ENCODE measurements around the gene RPS6KB2. TPM values are rescaled to one million over a fixed set of nuclear protein-coding genes. Genes with fewer than 3 reads are reported as not detected.
A peak's percentile ranks its signal among the peaks of the same experiment; 100 is the strongest.

The RPS6KB2 gene
- total and polyA plus RNA-seq, 12 donors, result 36.6 to 111 (median 50.0) TPM

DNA sequence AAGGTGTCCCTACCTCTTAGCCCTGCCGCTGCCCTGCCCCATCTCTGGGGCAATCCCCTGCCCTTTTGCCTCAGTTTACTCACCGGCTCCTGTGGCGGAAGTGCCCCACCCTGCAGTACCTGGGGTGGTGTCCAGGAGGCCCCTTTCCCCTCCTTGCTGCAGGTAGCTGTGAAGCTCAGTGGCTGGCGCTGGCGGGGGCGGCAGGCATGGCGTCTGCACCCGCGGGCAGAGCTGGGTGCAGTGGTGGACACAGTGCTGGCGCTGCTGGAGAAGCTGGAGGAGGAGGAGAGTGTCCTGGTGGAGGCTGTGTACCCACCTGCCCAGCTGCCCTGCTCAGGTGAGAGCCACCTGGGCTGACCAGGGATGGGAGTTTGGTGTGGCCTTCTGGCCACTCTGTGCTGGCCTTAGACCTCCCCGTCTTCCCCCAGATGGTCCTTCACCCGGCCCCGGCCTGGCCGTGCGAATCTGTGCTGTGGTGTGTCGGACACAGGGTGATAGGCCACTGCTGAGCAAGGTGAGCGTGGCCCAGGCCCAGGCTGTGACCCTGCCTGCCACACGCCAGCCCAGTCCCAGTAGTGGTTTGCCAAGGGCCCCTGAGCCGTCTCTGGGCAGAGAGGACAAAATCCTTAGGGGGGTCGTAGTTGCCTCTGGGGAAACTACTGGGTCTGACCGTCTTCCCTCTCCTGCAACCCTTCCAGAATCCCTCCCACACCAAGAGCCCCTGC lies 8.8 kb upstream of the RPS6KB2 start:
- H3K27ac ChIP-seq, result no peak overlapping the region
- TF ChIP-seq CTCF (IDR thresholded peaks at IDR 0.05) (no peak), POLR2A (IDR thresholded peaks at IDR 0.05) (no peak)
- WGBS, 4 donors, result 87 to 93% (median 92%) methylated on average over 6 to 21 of the region's 21 CpGs
- H3K9me3 ChIP-seq (replicated peaks in 1 of 3), result no peaks in the 10 kb centered on the region
- intact Hi-C loops (cut with DNase I), result no loop called here
- H3K4me1 ChIP-seq (replicated peaks in 1 of 2), result peaks cover 10 to 12% of the 10 kb centered on the region in 2 donors
- no peak for DNase-seq
- H3K4me3 ChIP-seq, result no peak overlapping the region
- no peaks in the 10 kb centered on the region for H3K36me3 ChIP-seq (replicated peaks in 1 of 2)
- H3K27me3 ChIP-seq, result peaks cover 3% of the 10 kb centered on the region

DNA sequence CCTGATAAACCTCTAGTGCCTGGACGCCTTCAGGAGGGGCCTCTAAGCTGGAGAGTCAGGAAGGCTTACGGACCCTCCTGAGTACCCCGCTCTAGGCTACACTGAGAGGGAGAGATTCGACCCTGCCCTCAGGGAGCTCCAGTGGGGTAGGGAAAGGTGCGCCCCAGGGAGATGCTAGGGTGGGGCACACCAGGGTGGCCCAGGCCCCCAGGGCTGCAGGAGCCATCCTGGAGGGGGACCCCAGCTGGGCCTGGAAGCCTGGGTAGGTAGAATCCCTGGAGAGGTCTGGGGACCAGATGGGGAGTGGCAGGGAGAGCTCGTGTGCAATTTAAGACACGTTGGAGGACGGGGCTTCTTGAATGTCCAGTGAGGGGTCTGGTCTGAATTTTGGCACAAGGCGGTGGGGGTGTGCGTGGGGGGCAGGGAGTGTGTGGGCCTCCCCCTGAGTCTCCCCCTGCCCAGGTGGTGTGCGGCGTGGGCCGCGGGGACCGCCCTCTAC lies 8.1 kb upstream of the RPS6KB2 start:
- Histone ChIP-seq H3K27ac (peak overlapping the region in 4 of 5 donors; percentile 75 to 98 (median 87)), H3K4me3 (peak overlapping the region in 2 of 4 donors; percentile 7 to 81), H3K27me3 (no peaks in the 10 kb centered on the region), H3K36me3 (replicated peaks in 1 of 2) (no peaks in the 10 kb centered on the region), H3K9me3 (replicated peaks in 1 of 3) (no peaks in the 10 kb centered on the region), H3K4me1 (replicated peaks in 1 of 2) (peaks cover 8 to 9% of the 10 kb centered on the region in 2 donors)
- TF ChIP-seq POLR2A (IDR thresholded peaks at IDR 0.05) (no peak), CTCF (IDR thresholded peaks at IDR 0.05) (no peak)
- WGBS, 4 donors, result 20 to 60% (median 46%) methylated on average over 2 to 15 of the region's 15 CpGs
- no peak for DNase-seq
- intact Hi-C loops (cut with DNase I), result no loop called here

DNA sequence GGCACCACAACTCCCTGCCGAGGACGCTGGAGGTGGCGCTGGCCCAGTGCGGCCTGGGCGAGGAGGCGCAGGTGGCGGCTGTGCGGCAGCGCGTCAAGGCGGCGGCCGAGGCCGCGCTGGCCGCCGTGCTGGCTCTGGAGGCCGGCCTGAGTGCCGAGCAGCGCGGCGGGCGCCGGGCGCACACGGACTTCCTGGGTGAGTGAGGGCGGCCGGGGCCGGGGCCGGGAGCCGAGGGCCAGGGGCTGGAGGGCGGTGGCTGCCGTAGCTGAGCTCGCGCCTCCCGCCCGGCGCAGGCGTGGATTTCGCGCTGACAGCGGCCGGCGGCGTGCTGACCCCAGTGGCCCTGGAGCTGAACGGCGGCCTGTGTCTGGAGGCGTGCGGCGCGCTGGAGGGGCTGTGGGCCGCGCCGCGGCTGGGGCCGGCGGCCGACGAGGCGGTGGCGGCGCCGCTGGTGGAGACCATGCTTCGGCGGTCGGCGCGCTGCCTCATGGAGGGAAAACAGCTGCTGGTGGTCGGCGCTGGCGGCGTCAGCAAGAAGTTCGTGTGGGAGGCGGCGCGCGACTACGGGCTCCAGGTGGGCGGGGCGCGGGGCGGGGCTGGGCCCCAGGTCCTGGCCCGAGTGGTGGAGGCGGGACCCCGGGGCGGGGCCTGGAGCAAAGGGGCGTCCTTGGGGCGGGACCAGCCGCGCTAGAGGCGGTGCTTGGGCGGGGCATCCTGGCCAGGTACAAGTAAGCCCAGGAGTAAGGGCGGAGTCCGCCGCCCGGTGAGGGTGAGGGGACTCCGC lies 7.5 kb upstream of the RPS6KB2 start:
- TF ChIP-seq CTCF (IDR thresholded peaks at IDR 0.05) (peak in 2 of 6 experiments; percentile 6 to 35), POLR2A (IDR thresholded peaks at IDR 0.05) (peak; percentile 15 to 55)
- intact Hi-C loops (cut with DNase I), result no loop called here
- Histone ChIP-seq H3K9me3 (replicated peaks in 1 of 3) (no peaks in the 10 kb centered on the region), H3K27me3 (no peaks in the 10 kb centered on the region), H3K36me3 (replicated peaks in 1 of 2) (no peaks in the 10 kb centered on the region), H3K4me3 (peak overlapping the region in 3 of 4 donors; percentile 7 to 81 (median 56)), H3K4me1 (replicated peaks in 1 of 2) (peaks cover 6 to 7% of the 10 kb centered on the region in 2 donors), H3K27ac (peak overlapping the region; percentile 75 to 98 (median 89))
- 0 to 3% (median 1%) methylated on average over 5 to 97 of the region's 97 CpGs for WGBS, 4 donors
- DNase-seq, result peak; percentile 94 to 97 (median 96)

GRCh38 chr11:67421430-67422031 lies 6.8 kb upstream of the RPS6KB2 start:
- no peak for TF ChIP-seq POLR2A (IDR thresholded peaks at IDR 0.05)
- no peak for TF ChIP-seq CTCF (IDR thresholded peaks at IDR 0.05)
- DNase-seq, result no peak
- no peaks in the 10 kb centered on the region for H3K27me3 ChIP-seq
- H3K27ac ChIP-seq, result peak overlapping the region in 3 of 5 donors; percentile 75 to 98 (median 89)
- no peaks in the 10 kb centered on the region for H3K9me3 ChIP-seq (replicated peaks in 1 of 3)
- intact Hi-C loops (cut with DNase I), result no loop called here
- WGBS, 4 donors, result 61 to 75% (median 70%) methylated on average over 17 to 22 of the region's 22 CpGs
- H3K36me3 ChIP-seq (replicated peaks in 1 of 2), result no peaks in the 10 kb centered on the region
- peaks cover 6 to 7% of the 10 kb centered on the region in 2 donors for H3K4me1 ChIP-seq (replicated peaks in 1 of 2)
- H3K4me3 ChIP-seq, result peak overlapping the region in 1 of 4 donors; percentile 81
